NCI-H1105 (cell line): ENCODE measurements around the gene HSDL1.
"Not testable (repeated sequence)": the region's sequence is repeated elsewhere in the genome, so short reads cannot be mapped to it uniquely, and the experiment has no call there.

ENCODE experiments used
- DNase-seq: peaks from one replicate; lab custom pipeline; 2025; lab: John Stamatoyannopoulos, UW

Gene HSDL1

DNA sequence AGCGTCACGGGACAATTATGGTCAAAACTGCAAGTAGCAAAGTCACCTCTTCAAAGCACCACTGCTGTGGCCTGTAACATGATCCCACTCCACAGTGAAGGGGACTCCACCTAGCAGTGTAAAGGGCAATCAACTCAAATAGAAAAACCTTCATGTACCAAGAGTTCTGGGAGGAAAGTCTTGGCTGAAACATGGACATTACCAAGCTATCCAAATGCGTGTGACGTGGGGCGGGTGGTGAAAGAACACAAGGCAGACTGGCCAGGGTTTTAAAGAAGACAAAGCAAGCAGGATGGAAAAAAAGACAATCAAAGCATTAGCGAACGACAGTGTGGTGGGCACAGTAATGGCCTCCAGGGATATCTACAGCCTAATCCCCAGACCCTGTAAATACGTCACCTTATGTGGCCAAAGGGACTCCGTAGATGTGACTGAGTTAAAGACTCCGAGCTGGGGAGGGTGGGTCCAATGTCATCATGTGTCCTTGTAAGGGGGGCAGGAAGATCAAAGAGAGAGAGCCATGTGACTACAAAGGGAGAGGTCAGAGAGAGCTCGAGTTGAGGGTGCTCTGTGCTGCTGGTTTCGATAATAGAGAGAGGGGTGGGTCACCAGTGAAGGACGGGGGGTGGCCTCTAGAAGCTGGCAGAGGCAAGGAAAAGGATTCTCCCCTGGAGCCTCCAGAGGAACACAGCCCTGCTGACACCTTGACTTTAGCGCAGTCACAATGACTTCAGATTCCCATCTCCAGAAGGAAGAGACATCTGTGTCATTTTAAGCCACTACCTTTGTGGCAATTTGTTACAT is 6.0 kb downstream of the HSDL1 start:
- no peak for DNase-seq

DNA sequence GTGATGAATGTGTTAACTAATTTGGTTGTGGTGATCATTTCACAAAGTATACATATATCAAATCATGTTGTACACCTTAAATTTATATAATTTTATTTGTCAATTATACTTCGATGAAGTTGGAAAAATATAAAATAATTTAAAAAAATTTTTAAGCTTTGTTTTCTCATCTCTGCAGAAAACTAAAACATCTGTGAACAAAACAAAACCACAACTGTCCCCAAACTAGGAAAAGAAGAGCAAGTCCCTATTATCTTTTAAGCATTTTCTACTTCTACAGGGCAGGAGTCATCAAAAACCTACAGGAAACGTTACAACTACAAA is 6.5 kb downstream of the HSDL1 start:
- no peak for DNase-seq

DNA sequence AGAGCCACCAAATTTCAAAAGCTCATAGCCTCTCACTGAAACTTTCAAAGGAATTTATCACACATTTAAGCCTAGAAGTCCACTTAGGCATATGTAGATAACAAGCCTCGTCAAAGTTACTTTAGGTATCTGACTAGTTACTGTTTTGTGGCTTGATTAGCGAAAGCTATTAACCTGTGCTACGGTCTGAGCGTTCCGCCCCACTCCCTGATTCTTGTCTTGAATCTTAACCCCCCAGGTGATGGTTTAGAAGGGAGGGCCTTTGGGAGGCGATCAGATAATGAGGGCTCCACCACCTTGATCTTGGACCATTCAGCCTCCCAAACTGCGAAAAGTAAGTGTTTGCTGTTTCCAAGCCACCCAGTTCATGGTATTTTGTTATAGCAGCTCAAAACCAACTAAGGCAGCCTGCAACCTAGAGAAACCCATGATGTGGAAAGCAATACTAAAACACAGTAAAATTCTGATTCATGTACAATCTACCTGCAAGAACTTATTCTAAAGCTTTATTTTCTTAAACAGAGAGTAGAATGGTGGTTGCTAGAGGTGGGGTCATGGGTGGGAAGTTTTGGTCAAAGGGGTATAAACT is 7.1 kb downstream of the HSDL1 start:
- no peak for DNase-seq

DNA sequence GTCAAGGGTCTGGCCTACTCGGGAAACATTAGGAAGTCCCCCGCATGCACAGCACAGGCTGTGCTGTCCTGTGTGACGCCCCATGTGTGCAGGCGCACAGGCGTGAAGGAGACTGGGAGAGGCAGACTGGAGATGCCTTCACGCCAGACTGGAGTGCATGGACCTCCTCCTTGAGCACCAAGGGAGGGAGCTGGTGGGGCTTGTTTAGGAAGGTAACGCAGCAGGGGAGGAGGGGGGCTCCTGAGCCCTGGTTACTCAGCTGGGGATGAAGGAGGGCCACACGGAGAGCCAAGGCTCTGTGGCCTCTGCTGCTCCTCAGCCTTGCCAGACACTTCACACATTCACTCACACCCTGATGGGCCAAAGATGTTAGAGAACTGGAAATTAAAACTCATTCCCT is 7.7 kb downstream of the HSDL1 start:
- DNase-seq, result no peak

DNA sequence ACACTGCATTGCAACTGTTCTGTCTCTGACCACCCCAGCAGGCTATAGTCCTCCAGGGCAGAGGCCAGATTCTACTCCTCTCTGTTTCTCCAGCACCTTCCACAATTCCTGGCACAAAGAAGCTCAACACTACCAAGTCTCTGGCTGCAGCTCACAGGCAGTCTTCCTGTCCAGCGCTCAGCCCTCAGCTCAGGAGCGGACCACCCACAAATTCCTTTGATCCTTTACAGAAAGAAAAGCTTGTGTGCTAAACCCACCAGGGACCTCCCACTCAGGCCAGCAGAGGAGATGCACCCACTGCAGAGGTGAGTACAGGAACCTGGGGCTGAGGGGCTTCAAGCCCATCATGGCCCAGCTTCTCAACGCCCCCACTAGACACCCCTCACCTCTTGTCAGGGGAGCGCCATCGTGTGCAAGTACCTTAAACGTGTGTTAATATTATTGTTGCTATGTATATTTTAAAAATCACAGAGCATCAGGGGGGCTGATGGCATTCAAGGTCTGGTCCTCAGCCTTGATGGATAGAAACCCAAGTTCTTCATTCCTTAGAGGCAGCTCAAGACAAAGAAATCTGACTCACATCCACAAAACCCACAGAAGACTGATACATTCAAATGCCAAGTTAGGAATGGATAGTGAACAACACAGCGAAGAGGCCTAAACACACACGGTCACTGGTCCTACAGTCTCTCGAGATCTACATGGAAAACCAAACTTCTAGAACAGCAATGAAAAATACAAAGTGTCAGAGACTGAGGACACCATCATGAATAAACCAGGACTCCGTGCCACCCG is 8.4 kb downstream of the HSDL1 start:
- no peak for DNase-seq

DNA sequence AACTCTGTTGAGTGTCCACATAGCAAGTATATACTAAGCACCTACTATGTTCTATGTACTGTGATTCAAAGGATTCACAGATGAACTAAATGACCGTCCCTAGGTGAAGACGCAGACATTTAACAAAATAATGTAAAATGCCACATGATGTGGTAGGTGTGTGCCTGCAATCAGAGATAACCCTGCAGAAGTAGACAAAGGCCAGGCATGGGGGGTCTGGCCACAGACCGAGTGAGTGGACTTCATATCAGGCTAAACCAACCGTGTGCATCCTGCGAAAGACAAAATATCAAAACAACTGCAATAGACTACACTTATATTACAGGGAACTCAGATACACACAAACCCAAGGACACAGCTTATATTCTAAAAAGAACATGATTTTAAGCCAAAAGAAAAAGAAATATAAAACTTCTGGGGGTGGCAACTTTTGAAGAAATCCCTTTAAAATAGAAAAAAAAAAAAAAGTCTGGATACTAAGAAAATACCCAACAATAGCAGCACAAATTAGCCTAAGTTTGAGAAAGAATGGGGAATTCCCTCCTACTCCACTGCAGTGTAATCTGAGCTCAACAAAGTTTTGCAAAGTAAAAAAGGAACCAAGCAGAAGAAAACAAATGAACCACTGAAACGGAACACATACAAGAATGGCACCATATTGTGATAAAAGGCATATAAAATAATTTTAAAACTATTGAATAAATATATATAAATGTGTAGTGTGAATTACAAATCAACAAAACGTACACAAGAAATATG is 12.3 kb downstream of the HSDL1 start:
- DNase-seq, result no peak

DNA sequence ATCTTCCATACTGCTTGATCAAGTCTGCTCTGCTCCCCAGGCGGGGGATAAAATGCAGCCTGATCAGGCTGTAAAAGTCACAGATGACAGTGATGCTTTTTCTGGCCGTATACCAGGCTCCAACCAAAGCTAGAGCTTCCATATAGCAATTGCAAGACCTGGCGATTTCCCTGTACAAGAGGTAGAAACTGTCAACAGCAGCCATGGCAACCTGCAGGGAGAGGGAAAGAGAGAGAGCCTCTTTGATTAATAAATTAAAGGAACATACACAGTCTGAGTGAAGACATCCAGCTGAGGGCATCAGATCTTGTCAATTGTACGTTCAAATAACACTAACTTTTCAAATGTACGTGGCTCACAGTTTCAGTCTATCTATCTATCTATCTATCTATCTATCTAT is 13.9 kb downstream of the HSDL1 start:
- no peak for DNase-seq

DNA sequence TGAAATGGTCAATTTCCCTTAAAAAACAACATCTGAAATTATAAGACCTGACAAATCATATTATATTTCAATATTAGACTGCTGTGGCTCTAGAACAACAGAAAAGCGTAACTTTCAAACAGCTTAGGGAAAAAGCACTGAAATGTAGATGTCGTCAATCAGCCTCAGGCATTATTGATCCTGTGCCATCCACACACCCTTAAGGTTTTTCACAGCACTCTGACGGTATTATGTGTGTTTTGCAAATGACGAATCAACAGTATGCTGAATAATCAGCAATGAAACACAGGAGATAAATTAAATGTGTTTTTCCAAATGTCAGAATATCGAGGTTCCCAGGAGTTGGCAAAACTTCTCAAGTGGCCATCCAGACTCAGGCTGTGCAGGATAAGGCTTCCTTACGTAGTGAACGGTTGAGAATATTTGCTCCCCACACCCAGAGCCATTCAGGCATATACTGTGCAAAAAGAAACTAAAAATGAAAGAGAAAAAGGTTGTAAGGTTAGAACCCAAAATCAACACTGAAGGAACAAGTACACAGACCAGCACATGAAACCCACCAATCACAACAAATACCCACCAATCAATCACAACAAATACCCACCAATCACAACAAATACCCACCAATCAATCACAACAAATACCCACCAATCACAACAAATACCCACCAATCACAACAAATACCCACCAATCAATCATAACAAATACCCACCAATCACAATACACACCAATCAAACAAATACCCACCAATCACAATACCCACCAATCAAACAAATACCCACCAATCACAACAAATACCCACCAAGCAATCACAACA is 20.5 kb downstream of the HSDL1 start:
- DNase-seq, result no peak

DNA sequence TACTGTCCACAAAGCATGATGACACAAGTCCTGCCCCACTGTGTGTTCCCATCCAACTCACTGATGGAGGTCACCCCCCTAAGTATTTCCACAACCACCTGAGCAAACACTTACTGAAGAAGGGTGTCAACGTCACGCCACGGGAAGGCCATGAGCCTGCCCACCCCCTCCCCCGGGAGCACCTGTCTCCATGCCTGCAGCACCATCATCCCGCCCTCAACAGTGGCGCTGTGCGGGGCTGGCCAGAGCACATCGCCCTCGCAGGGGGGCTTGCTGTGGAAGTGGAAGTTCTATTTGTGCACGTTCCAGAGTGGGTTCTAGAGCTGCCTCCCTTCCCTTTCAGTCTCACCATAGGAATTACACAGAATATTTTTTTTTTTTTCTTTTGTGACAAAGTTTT is 24.0 kb downstream of the HSDL1 start:
- no peak for DNase-seq

DNA sequence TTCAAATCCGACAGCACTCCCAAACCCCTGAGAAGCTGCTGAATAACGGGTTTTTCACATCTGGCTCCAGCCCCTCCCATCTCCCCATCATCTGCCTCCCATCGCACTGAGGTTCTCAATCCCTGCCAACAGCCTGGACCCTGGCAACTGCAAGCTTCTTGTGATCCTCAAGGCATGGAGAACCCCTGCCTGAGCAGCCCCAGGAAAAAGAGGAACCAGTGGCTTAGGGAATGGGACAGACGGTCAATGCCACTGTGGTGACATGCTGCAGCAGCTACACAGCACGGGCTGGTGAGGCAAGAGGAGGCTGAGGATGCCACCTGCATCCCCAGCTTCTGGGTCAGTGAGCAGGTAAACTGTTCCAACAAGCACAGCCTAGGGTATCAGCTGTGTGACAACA is 25.0 kb downstream of the HSDL1 start:
- no peak for DNase-seq

DNA sequence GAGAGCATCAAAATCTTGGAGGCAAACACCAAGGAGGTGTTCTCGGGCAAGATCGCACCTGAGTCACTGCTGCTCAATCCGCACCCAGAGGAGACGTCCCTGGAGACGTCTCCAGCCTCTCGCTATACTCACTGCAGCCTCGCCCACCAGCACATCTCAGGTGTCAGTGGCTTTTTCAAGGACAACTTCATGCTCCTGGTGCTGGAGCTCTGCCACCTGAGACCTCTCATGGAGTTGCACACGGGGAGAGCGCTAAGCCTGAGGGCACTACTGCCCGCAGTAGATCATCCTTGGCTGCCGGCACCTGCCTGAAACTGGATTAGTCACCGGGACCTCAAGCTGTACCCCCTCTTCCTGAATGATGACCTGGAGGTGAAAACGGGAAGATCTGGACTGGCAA is 25.6 kb downstream of the HSDL1 start:
- no peak for DNase-seq

DNA sequence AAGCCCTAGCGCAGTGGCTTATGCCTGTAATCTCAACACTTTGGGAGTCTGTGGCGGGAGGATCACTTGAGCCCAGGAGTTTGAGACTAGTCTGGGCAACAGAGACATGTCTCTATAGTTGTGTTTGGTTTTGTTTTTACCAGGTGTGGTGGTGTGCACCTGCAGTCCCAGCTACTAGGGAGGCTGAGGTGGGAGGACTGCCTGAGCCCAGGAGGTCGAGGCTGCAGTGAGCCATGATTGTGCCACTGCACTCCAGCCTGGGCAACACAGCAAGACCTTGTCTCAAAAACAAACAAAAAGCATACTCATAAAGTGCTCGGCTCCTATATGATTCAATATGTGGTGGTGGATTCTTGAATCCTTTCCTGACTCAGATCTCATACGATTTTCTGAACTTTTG is 26.7 kb downstream of the HSDL1 start:
- DNase-seq, result not testable (repeated sequence)

DNA sequence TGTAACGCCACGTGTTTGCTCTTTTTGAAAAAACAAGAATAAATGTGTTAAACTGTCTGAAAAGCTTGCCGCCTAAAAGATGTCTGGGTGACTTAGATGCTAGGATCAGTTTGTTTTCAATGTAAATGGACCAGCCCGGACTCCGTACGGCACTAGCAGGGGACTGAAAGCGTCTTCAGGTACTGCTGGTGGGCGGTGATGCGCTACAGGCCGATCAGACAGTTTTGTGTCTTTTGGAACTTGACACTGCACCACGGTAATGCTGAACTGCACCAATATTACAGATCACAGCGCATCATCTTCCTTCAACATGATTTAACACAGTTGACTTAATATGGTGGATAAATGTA is 27.5 kb downstream of the HSDL1 start:
- DNase-seq, result no peak

DNA sequence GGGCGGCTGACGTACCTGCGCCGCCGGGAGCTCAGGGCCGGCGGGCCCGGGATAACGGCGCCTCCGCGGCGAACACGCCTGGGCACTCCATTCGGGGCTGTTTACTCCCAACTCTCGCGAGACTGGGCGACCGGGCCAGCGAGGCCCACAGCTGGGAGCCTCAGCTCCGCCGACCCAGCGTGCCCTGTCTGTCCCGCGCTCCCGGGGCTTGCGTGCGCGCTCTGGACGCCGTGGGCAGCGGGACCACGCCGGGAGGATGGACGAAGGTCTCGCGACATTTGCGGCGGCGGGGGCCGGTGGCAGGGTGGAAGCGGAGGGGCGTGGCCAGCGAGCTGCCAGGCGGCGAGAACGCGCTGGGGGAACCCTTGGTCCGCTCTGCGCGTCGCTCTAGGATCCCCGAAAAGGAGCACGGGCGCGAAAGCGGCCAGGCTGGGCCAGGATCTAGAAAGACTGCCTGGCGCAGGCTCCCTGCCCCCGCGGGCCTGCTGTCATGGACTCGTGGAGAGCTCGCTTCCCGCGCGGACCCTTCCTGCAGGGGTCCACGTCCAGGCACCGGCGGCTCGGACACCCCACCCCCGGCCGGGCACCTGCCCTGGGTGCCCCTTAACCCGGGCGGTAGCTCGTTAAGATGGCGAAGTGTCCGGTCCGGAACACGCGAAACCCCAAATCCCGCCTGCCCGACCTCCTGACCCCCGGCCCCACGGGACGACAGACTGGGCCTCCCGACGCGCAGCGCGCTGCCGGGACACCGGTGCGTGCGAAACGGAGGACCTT is 28.1 kb downstream of the HSDL1 start, which contains the start of gene MBTPS1:
MBTPS1 (minus strand) TSS at position 223 of the 774 bp plus-strand sequence. CDS start 15,159 bp downstream, outside the sequence.
- peak; percentile 91 for DNase-seq

DNA sequence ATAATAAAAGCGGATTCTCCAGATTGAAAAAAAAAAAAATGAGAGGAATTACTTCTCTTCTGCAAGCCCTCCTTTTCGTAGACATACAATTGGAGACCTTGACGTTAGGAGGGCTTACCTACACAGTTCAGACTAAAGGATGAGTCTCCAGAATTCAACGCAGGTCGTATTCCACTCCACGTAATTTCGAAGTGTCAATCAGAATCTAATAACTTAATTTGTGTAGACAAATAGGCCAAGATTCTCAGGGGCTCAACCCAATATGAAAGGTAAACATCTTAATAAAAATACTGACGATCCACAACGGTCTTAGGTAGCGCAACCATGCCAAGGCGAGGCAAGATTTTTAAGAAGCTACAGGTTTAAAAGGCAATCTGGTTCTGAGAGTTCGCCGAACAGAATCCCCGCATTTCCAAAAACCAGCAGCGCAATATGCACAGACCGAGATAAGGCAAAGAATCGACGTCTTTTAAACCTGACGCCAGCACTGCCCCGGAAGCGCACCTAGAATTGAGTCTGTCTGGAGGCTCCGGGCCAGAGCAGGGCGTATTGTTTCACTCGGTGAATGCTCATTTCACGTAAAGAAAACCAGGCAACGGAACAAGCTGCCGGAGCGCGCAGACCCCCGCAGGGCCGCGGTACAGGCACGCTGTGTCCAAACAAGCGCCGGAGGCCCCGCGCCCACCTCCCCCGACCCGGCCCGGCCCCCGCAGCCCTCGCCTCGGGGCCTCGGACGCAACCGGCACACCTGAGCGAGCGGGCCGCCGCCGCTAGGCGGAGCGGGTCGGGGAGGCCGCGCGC is 28.9 kb downstream of the HSDL1 start:
- DNase-seq, result no peak

DNA sequence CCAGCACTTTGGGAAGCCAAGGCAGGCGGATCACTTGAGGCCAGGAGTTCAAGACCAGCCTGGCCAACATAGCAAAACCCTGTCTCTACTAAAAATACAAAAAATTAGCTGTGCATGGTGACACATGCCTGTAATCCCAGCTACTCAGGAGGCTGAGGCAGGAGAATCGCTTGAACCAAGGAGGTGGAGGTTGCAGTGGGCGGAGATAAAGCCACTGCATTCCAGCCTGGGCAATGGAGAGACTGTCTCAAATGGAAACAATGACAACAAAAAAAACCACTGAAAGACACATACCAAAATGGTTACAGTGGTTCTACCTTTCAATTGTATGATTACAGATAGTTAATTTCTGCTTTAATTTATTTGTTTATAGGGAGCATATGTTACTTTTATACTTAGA is 33.0 kb downstream of the HSDL1 start:
- not testable (repeated sequence) for DNase-seq

DNA sequence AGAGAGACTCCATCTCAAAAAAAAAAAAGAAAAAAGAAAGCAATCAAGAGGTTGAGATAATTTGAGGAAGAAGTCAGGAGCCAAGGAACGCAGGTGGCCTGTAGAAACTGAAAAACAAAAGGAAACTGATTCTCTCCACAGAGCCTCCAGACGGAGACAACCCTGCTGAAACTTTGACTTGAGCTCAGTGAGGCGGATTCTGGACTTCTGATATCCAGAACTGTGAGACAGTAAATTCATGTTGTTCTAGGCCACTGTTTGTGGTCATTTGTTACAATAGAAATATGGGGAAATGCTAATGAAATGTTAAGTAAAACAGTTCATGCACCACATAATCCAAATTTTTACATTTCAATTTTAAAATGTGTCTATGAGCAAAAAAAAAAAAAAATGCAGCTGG is 33.5 kb downstream of the HSDL1 start:
- DNase-seq, result no peak

DNA sequence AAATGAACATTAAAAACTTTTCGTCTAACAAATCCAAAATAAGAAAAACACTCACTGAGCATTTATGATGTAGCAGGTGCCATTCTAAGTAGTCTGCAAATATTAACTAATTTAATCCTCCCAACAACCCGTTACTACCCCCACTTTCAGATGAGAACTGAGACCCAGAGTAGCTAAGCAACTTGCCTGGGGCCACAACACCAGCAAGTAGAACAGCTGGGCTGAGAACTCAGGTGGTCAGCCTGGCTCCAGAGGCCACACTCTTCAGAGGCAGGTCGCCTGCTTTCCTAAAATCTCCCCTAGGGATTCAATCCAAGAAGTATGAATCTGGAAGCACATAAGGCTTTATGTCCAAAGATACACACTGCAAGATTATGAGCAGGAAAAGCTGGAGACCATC is 34.5 kb downstream of the HSDL1 start:
- DNase-seq, result no peak

DNA sequence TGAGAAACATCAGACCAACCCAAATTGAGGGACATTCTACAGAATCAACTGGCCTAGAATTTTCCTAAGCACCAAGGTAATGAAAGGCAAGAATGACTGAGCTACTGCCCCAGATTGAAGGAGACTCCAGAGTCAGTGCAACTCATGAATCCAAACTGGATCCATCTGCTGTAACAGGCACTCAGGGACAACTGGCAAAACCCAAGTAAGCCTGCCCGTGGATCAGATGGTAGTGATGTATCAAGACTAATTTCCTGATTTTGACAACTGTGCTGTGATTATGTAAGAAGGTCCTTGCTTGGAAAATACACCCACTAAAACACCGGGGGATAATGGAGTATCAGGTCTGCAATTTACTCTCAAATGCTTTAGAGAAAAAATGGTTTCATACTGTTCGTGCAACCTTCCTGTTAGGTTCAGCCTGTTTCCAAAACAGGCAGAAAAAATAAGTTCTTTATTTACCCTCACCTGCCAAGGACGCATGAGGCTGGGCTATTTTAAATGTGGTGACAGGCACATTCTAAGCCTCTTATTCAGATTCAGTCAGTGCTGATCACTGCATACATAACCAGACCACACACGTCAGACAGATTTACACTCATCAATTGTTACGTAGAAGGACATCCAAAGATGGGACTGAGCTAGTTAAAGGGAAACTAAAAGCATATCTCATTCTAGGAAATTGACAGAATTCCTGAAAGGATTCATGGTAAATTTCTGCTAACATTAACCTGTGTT is 35.2 kb downstream of the HSDL1 start:
- no peak for DNase-seq
